Fibroblast of pulmonary artery (primary cell): Measurements from ENCODE around the gene TUBA4B.
A peak's percentile ranks its signal among the peaks of the same experiment; 100 is the strongest.

ENCODE experiments used
- DNase-seq: peaks from one replicate; pipeline ENCODE4 v3.0.0-alpha.2; 2010; ENCODE audit warnings: low read depth
- H3K4me3 ChIP-seq: replicated peaks from 2 replicates; pipeline ENCODE4 v1.5.1; 2011; ENCODE audit warnings: low read depth, mild to moderate bottlenecking, control low read depth, low read length, moderate library complexity
- CTCF ChIP-seq: IDR thresholded peaks from 2 replicates; pipeline ENCODE4 v1.5.1; 2011; ENCODE audit warnings: mild to moderate bottlenecking, control low read depth, low read length, inconsistent platforms; ENCODE audit errors: missing control alignments

The TUBA4B gene

GRCh38 chr2:219214141-219214540, 38.9 kb upstream of the TUBA4B start:
- H3K4me3 ChIP-seq, result no peak overlapping the region
- no peak for TF ChIP-seq CTCF
- DNase-seq, result no peak

GRCh38 chr2:219214786-219215185, 38.3 kb upstream of the TUBA4B start:
- no peak for TF ChIP-seq CTCF
- no peak for DNase-seq
- no peak overlapping the region for H3K4me3 ChIP-seq

GRCh38 chr2:219215871-219216534, 37.0 kb upstream of the TUBA4B start:
- DNase-seq, result no peak
- no peak for TF ChIP-seq CTCF
- no peak overlapping the region for H3K4me3 ChIP-seq

GRCh38 chr2:219216535-219216915, 36.5 kb upstream of the TUBA4B start:
- TF ChIP-seq CTCF, result no peak

GRCh38 chr2:219218217-219218731, 34.8 kb upstream of the TUBA4B start:
- H3K4me3 ChIP-seq, result peak overlapping the region; percentile 63
- DNase-seq, result peak; percentile 75
- no peak for TF ChIP-seq CTCF

More at GRCh38 chr2:219216535-219216915, 36.5 kb upstream of the TUBA4B start:
- no peak overlapping the region for H3K4me3 ChIP-seq
- no peak for DNase-seq

- H3K4me3 ChIP-seq, result peak within 1 kb of the TSS; percentile 63
- peak; percentile 96 for DNase-seq
- no peak for TF ChIP-seq CTCF
Observed at GRCh38 chr2:219218732-219219701, 34.0 kb upstream of the TUBA4B start, which contains the start of gene ABCB6. Gene ABCB6 (minus strand): TSS chr2:219218958. CDS start chr2:219218673, 285 bp downstream.
